Measurements from ENCODE around the gene AK4.
"Not testable (repeated sequence)": the region's sequence is repeated elsewhere in the genome, so short reads cannot be mapped to it uniquely, and the experiment has no call there.

The AK4 gene

DNA sequence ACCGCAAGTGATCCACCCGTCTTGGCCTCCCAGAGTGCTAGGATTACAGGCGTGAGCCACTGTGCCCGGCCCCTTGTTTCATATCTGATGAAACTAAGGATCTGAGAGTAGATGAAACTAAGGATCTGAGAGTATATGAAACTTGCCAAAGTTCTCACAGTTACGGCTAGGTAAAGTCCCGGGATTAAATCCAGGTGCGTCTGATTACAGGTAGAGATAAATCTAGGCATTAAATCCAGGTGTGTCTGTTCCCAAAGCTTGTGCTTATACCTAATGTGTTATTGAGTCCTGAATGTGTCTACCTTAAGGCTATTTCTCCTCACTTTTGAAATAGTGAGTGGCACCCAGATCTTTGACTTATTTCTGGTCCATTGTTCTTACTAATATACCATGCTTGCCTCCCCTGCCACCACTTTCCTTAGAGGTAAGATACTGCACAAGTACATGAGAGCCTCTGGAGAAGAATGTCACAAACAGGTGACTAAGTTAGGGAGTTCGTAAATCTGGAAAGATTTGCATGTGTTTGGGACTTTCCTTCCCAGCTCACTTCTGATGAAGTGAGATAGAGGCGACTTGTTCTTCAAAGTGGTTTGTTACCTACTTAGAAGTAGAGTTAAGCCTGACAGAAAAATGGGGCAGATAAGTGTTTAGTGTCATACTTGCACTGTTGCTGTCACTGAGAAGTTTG is 66.5 kb downstream of the AK4 start:
- DNase-seq: no peak

DNA sequence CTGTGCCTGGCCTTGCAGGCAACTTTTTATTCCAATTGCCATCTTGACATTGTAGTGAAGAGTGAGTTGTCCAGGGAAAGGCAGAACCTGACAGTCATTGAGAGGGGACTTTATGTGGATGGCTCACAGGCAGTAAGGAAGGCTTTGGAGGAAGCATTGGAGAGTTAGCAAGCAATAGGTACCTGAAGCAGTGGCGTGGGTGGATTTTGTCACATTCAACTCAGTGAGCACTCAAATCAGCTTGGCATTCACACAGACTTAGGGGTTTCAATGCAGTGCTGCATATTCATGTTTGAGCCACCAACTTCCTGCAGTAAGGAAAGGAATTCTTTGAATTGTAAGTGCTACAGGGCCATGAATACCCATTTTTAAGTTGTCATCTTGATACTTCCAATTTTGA is 69.0 kb downstream of the AK4 start:
- DNase-seq: no peak

DNA sequence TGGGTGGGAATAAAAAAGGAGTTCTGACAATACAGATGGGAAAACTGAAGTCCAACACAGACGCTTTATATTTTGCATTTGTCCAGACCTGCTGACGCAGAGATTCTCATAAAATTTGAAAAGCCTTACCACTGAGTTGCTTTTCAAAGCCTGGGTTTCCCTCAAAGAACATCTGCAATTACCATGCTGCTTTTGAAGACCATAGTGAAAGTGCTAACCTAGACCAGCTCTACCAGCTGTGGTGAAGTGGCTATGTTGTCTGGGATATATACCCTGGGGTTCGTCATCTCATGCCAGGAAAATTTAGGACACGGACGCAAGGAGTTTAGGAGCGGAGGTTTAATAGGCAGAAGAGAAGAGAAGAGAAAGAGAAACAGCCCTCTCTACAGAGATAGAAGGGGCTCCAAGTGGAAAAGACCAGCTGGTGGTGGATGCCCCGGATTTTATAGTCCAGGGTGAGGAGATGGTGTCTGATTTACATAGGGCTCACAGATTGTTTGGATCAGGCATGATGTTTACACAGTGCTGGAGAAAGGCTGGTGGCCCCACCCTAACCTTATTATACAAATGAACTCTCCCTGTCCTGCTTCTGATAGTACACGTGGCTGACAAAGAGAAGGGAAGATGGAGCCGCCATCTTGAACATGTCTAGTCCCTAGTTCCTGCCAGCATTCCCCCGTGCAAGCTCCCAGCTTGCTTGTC is 73.8 kb downstream of the AK4 start:
- DNase-seq: no peak

DNA sequence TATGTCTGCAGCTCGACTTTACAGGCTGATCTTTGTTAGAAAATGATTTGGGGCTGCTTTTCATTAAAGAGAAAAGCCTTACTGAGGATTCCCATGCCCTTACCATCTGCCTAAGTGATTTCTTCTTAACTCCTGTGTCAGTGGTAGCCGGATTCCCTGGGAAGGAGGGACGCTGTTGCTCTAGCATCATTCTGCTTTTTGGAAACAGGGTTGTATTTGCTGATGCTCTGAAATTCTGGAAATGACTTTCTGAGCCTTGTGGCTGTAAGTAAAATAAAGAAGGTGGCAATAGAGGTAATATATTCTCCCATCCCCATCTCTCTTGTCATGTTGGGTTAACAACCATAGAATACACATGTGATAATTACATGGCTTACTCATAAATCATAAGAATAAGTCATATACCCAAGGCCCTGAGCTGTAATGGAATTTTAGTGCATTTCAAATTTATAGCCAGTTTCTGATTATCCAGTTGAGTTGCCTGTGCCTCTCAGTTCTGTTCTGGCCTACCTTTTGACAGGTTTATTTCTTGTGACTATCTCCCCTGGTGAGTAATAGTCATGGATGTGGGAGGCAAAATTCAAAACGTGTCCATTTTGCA is 74.4 kb downstream of the AK4 start:
- DNase-seq: no peak

DNA sequence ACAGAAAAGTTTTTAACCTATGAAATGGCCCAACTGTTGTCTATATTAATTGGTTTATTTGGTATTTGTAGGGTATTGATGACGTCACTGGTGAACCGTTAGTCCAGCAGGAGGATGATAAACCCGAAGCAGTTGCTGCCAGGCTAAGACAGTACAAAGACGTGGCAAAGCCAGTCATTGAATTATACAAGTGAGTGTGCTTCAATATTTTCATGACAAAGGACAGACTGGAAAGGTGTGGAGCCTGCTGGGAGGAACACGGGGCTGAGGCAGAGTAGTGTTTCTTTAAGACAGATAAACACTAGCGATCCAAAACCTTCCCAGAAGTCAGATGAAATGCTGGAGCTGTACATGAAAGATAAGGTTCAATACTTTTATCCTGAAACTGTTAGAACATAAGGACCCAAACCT is 76.7 kb downstream of the AK4 start:
- no peak for DNase-seq

DNA sequence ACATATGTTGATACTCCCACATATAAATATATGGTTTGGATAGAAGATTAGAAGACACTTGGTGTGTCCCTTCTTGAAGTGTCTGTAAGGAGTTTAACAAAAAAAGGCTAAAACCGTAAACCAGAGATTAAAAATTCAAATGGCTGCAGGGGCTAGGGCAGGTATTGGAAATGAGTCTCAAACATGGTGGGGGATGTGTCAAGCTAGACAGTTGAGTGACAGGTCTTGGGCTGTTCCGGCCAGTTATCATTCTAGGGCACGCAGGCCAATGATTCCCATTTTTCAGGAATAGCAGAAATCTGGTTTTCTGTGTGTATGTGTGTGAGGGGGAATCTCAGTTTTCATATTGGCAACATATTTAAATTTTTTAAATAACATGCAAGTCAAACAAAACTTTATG is 77.2 kb downstream of the AK4 start:
- DNase-seq: no peak

DNA sequence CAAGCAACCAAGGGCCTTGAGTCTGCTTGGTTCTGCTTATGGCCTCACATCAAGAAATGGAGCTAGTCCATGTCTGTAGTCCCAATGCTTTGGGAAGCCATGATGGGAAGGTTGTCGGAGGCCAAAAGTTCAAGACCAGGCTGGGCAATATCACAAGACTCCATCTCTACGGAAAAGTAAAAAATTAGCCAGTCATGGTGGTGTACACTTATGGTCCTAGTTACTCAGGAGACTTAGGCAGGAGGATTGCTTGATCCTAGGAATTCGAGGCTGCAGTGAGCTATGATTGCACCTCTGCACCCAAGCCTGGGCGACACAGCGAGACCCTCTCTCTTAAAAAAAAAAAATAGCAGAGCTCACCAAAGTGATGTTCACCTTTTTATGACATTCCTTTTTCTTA is 81.2 kb downstream of the AK4 start:
- DNase-seq: no peak

DNA sequence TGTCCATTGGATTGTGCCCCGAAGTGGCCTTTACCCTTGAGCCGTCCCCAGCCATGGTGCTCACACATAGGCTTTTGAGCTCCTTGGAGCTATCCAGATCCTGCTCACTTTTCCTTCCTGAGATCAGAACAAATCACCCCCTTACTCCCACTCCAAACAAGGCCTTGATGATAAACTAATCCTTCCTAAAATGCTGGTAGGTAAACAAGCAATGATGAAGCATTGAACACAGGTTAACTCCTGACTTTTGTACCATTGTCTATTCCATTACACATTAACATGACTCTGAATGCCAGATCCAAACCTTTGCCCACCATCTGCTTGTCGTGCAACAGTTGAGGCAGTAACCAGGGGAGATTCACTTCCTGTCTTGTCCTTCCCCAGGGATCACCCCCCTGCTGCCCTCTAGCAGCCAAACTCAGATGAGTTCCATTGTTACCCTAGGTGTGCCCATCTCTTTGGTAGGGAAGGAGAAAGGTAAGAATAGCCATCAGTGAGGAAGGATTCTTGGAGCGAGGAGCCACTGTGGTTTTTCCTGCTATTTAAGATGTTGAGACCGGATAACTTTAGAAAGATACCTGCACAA is 81.8 kb downstream of the AK4 start:
- DNase-seq: no peak

DNA sequence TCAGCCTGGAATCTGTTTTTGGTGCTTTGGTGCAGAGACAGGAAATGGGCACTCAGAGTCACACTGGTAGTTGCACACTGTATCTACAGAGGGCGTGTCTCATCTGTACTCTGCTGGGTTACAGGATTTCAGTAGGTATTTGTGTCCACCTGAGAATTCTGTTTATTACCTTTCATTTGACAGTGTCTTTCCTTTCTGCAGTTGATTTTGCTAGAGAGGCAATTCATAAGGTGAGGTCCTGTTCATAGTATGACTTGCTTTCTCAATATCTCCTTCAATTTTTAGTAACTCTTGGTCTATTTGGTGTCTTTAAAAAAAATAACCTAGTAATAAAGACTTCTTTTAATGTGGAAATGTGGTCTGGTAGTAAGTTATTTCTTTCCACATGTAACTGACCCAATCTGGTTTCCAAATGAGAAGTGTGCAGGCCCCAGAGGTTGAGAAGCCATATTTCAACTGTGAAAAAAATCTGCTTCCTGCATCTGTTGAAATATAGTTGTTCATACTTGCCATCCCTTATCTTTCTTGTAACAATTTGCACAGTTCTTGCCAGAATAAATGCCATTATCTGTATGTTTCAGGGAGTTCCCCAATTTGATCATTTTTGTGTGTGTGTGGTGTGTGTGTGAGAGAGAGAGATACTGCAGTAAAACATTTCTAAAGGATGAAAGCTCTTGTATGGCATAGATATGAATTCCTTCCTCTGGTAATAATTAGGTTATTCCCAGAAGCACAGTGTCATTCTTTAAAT is 82.9 kb downstream of the AK4 start:
- DNase-seq: no peak

DNA sequence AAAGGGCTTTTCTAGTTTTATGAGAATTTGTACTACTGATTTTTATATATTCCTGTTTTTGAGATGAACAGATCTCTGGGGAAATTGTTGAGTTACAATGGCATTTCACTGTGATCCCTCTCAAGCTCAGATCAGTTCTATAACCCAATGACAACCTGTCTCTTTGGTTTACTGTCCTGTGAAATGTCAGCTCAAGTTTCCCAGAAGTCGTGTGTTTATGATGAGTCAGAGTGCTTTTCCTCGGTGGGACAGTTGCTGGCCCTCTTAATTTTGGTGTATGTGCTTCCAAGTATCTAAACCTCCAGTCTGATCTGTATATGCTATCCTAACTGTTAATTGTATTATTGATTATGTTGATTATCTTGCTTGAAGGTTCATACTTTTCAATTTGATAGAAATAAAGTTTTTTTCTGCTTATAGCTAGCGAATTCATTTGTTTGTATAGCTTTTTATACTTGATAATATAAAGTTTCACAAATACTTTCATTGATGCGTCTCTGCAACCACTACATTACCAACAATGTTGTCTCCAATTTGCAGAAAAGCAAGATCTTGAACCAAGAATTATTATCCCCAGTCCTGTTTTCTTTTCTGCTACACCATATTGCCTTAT is 83.8 kb downstream of the AK4 start:
- DNase-seq: no peak

DNA sequence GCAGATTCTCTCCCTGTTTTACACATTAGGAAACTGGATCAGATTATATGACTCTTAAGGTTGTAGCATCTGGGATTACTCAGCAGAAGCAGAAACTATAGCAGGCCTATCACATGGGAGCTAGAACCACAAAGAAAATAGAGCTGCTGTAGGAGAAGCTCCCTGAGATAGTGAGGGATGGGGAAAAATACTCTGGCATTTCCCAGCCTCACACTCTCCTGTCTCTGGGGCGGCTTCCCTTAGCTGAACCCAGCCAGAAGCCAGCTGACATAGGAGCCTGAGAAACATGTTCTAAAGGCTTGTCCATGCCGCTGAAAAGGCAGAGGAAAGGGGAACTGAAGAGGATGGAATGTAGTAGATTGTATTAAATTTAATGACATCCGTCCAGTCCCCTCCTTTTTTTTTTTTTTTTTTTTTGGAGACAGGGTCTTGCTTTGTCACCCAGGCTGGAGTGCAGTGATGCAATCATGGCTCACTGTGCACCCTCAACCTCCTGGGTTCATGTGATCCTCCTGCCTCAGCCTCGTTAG is 84.5 kb downstream of the AK4 start:
- DNase-seq: no peak

DNA sequence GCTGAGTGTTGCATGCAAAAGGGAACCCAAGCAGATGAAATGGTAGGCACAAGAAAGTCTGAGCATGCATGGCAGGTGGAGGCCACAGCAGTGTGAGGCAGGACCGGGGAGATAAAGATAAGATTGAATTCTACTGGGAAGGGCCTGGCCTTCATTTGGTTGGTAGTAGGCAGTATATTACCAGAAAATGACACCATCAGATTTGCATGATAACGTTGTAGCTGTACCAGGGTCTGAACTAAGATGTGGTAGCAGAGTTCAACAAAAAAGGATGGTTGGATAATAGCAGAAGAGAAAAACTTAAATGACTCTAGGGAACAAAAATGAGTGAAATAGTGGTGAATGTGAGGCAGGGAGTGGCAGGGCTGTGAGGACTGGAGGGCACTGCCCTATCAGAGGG is 85.8 kb downstream of the AK4 start:
- no peak for DNase-seq

DNA sequence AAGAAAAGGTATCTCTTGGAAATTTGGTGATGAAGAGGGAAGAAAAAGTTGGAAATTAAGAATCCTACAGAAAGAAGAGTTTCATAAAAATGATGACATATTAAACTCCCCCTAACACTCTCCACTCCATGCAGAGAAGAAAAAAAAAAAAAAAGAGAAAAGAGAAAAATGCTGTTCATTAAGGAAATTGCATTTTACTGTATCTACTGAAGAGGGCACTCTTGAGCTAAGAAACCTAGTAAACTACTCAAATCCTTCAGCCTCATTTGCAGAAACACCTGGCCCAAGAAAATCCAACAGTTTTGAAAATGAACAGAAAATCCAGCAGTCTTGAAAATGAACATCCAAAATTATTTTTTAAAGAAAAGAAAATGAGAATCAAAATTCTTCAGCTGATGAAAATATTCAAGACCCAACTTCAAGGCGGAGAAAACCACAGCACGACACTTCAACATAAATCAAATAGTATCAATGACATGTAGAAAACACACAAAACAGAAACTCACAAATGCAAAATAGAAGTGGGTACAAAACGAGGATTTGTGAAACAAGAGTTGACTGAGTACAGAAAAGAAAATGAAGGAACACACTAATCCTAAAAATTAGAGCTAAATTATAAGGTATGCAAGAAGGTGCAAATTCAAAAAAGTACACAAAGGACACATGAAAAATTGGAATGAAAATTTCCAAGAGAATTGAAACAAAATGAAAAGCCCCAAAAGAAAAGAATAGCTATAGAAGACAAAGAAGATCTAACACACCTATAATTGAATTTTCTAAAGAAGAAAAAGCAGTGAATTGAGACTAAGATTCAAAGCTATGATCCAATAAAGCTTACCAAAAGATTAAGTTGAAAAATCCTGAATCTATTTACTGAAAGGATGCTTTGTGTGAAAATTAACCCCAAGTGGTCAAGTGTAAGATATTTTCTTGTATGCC is 88.1 kb downstream of the AK4 start:
- no peak for DNase-seq

DNA sequence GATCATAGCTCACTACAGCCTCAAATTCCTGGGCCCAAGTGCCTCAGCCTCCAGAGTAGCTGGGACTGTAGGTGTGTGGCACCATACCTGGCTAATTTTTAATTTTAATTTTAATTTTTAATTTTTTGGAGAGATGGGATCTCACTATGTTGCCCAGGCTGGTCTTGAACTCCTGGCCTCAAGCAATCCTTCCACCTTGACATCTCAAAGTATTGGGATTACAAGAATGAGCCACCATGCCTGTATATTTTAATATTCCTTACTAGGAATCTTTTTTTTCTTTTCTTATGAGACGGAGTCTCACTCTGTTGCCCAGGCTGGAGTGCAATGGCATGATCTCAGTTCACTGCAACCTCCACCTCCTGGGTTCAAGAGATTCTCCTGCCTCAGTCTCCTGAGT is 89.1 kb downstream of the AK4 start:
- DNase-seq: not testable (repeated sequence)

DNA sequence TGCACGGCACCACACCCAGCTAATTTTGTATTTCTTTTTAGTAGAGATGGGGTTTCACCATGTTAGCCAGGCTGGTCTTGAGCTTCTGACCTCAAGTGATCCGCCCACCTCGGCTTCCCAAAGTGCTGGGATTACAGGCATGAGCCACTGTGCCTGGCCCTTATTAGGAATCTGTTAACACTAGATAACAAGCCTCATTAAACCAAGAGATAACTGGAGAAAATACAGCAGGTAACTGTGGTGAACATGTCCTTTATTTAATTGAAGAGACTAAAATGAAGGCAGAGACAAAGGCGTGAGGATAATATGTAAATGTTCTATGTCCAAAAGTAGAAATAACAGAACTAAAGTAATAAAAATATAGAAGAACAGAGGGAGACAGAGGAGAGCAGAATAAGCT is 89.5 kb downstream of the AK4 start:
- no peak for DNase-seq

DNA sequence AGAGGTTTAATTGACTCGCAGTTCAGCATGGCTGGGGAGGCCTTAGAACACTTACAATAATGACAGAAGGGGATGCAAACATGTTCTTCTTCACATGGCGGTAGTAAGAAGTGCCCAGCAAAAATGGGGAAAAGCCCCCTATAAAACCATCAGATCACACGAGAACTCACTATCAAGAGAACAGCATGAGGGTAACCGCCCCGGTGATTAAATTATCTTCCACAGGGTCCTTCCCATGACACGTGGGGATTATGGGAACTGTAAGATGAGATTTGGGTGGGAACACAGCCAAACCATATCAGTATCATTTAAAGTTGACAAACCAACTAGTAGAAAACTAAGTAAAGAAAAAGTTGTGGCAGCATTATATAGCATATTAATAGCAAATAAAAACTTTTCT is 90.0 kb downstream of the AK4 start:
- DNase-seq: no peak

DNA sequence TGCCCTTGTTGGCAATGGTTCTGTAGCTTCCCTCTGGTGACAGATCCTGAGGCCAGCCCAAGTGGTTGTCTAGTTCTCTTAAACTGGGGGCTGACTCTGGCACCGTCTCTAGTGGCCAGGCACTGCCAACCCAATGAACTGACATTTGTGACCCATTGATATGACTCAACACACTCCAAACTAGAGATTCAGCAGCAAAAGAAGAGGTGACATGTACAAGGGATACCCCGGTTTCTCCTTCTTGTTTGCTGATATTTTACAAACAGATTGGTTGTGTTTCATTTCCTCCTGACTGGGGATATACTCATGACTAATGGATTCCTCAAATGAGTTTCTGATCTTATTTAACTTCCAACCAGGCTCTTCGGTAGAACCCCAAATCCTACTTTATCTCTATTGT is 95.5 kb downstream of the AK4 start:
- DNase-seq: no peak

DNA sequence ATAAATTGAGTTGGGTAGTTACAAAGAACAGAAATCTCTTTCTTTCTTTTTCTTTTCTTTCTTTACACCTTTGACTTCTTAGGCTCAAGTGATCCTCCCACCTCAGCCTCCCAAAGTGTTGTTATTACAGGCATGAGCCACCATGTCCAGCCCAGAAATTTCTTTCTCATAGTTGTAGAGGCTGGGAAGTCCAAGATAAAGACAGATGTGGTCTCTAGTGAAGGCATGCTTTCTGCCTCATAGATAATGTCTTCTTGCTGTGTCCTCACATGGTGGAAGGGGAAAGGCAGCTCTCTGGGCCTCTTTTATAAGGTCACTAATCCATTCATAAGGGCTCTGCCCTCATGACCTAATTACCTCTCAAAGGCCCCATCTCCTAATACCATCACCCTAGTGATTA is 97.3 kb downstream of the AK4 start:
- DNase-seq: no peak

DNA sequence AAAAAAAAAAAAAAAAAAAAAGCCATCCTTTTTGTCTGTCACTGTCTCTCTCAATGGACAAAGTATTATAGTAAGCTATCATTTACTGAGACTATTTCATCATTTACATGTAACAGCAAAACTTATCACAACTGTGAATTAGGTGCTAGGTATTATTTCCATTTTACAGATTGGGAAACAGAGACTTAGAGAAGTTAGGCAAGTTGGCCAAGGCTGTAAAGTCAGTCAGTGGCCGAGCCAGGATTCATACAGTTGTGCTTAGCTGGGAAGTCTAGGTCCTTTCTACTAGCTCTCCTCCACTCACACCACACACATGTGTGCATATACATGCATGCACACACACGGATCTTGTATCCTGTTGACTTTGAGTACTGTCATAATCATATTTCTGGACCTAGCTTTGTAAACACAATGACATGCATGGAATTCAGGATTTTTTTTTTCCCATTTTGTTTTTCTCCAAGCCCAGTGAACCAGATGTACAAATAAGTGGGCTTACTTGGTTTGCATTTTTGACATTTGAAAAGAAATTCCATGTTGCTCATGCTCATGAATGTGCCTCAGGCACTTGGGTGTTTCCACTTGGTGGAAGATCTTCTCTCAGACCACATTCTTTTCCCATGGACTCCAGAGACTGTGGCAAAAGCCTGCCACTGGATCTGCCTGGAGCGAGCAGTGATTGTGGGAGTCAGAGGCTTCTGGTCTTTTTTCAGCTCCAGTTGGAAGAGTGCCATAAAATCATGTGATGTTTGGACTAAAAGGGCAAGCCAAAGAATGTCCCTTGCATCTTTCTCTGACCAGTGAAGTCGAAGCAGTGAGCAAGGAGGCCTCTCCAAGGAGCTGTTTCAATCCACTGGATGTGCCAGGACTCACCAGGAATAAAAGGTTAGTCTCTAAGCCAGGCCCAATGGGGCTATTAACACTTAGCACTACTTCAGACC is 99.7 kb downstream of the AK4 start:
- no peak for DNase-seq

DNA sequence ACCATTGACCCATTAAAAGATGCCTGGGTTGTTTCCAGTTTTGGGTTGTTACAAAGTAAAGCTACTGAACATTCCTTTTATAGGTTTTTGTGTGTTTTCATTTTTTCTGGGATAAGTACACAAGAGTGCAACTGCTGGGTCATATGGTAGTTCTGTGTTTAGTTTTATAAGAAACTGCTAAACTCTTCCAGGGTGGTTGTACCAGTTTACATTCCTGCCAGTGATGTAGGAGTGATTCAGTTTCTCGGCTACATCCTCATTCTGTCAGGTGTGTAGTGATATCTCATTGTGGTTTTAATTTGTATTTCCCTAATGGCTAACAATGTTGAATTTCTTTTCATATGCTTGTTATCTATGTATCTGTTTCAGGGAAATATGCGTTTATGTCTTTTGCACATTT is 102.8 kb downstream of the AK4 start:
- DNase-seq: no peak
